IPS-15b (cell line): ENCODE measurements around the gene KCNG1.
A peak's percentile ranks its signal among the peaks of the same experiment; 100 is the strongest.

Experiments used
- H3K27me3 ChIP-seq: one replicate; pipeline ENCODE4 v1.6.1; 2013; ENCODE audit warnings: low read length; ENCODE audit not compliant: control insufficient read depth, insufficient read depth
- H3K36me3 ChIP-seq: one replicate; pipeline ENCODE4 v1.6.1; 2013; ENCODE audit warnings: low read length; ENCODE audit not compliant: control insufficient read depth, insufficient read depth
- H3K4me1 ChIP-seq: one replicate; pipeline ENCODE4 v1.6.1; 2013; ENCODE audit warnings: mild to moderate bottlenecking, low read length; ENCODE audit not compliant: control insufficient read depth, insufficient read depth
- H3K4me3 ChIP-seq: one replicate; pipeline ENCODE4 v1.5.1; 2013; ENCODE audit warnings: low read depth, low read length
- H3K9ac ChIP-seq: one replicate; pipeline ENCODE4 v1.6.1; 2013; ENCODE audit warnings: low read depth, mild to moderate bottlenecking, low read length
- H3K9me3 ChIP-seq: one replicate; pipeline ENCODE4 v1.6.1; 2013; ENCODE audit warnings: mild to moderate bottlenecking, low read length; ENCODE audit not compliant: control insufficient read depth, insufficient read depth

The KCNG1 gene

DNA sequence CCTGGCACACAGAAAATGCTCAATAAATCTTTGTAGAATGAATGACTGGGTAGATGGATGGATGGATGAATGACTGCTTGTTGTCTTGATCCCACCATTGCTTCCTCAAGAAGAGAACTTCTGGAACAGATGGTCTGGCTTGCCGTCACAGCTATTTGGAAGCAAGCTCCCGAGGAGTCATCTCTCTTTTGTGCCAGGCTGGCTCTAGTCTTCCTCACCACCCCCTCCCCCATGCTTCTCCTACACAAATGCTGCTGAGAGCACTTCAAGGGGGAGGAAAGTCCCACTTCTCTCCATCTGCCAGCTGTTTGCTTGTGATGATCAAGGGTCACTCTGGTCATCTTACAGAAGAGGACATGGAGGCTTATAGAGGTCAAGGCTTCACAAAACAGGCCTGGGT is 11.6 kb upstream of the KCNG1 start:
- Histone ChIP-seq H3K9ac (no peak overlapping the region), H3K27me3 (peaks cover 13% of the 10 kb centered on the region), H3K4me3 (no peak overlapping the region), H3K4me1 (no peaks in the 10 kb centered on the region), H3K36me3 (no peaks in the 10 kb centered on the region), H3K9me3 (no peaks in the 10 kb centered on the region)

GRCh38 chr20:51029963-51030920 is 7.3 kb upstream of the KCNG1 start:
- Histone ChIP-seq H3K4me3 (no peak overlapping the region), H3K4me1 (no peaks in the 10 kb centered on the region), H3K9ac (no peak overlapping the region), H3K27me3 (peaks cover 38% of the 10 kb centered on the region), H3K36me3 (no peaks in the 10 kb centered on the region), H3K9me3 (no peaks in the 10 kb centered on the region)

DNA sequence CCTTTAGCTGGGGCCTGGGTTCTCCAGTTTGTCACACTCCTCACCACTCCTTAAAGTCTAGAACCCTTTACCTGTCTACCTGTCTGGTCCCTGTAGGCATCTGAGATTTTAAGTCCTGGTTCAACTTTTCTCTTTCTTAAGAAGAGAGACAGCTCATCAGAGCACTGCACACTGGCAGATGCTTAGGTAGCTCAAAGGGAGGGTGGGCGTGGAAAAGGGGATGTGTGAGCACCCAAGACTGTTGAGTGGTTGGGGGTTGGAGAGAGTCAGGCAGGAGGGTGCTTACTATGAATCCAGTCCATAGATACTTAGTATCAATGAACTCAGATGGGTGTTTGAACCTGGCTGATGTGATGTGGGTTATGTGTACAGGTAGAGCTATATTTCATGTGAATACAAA is 6.6 kb upstream of the KCNG1 start:
- Histone ChIP-seq H3K4me1 (no peaks in the 10 kb centered on the region), H3K4me3 (no peak overlapping the region), H3K9me3 (no peaks in the 10 kb centered on the region), H3K27me3 (peaks cover 45% of the 10 kb centered on the region), H3K36me3 (no peaks in the 10 kb centered on the region), H3K9ac (no peak overlapping the region)

- Histone ChIP-seq H3K36me3 (no peaks in the 10 kb centered on the region), H3K27me3 (peaks cover 54% of the 10 kb centered on the region), H3K4me1 (no peaks in the 10 kb centered on the region), H3K9ac (no peak overlapping the region), H3K9me3 (no peaks in the 10 kb centered on the region), H3K4me3 (no peak overlapping the region)
Measured at GRCh38 chr20:51028616-51029212, 5.8 kb upstream of the KCNG1 start.

DNA sequence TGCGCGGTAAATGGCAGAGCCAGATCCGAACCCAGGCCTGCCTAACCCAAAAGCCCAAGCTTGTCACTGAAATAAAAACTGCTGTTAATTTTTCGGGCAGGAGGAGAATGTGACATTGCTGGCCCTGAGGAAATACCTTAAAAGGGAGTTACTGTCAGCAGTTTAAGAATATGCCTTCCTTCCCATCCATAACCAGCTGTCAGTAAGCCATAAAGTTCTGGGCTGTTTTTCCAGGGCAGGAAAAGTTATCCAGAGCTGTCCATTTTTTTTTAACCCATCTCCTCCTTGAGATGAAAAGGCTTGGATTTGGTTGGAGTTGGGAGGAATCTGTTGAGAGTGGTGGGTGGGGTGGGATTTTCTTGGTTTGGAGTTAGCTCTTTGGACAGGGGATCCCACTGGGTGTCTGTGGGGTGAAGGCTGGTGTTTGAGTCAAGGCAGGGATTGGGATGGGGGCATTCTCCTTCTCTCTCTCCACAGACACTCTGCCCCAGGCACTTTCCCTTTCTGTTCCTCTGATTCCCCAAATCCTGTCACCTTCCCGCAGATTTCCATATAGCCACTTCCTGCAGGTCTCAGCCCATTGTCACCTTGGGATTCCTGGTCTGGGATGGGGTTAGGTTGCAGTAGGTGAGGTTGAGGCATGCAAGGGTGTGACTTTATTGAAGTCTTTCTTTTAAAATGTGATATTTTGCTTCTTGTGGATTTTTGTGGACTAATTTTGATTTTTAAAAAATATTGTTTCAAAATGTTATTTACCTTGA is 4.3 kb upstream of the KCNG1 start:
- Histone ChIP-seq H3K4me3 (no peak overlapping the region), H3K27me3 (peaks cover 62% of the 10 kb centered on the region), H3K9ac (no peak overlapping the region), H3K9me3 (no peaks in the 10 kb centered on the region), H3K36me3 (no peaks in the 10 kb centered on the region), H3K4me1 (no peaks in the 10 kb centered on the region)

GRCh38 chr20:51026269-51026668 is 3.4 kb upstream of the KCNG1 start:
- Histone ChIP-seq H3K27me3 (peaks cover 72% of the 10 kb centered on the region), H3K4me1 (no peaks in the 10 kb centered on the region), H3K9me3 (no peaks in the 10 kb centered on the region), H3K9ac (no peak overlapping the region), H3K4me3 (no peak overlapping the region), H3K36me3 (no peaks in the 10 kb centered on the region)

GRCh38 chr20:51024761-51025160 is 1.9 kb upstream of the KCNG1 start:
- peaks cover 68% of the 10 kb centered on the region for H3K27me3 ChIP-seq
- peaks cover 13% of the 10 kb centered on the region for H3K4me1 ChIP-seq

DNA sequence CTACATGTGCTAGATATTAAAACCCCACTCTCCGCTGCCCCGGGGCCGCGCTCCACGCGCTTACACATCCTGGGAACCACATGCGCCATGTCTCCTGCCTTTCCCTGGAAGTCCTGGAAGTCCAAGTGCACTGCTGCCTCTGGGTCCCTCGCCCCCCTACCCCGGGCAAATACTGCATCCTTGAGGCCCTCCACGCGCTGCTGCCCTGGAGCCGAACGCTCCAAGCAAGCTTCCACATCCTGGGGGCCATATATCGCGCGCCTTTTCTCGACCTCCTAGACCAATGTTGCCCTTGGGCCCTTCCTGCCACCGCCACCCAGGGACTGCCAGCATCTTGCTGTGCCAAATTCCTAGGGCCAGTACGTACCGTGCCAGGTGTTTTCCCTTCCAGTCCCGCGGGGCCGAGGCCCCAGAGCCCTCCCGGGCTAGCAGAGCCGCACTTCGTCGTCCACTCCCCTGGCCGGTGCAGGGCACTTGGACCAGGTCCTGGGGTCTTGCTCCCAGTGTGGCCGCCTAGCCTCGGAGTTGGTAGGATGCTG is 779 bp upstream of the KCNG1 start:
- Histone ChIP-seq H3K4me3 (peak overlapping the region; percentile 58), H3K36me3 (no peaks in the 10 kb centered on the region), H3K27me3 (peaks cover 57% of the 10 kb centered on the region), H3K9me3 (no peaks in the 10 kb centered on the region), H3K9ac (no peak overlapping the region), H3K4me1 (peaks cover 13% of the 10 kb centered on the region)

More at GRCh38 chr20:51024761-51025160, 1.9 kb upstream of the KCNG1 start:
- Histone ChIP-seq H3K9ac (no peak overlapping the region), H3K4me3 (no peak overlapping the region), H3K9me3 (no peaks in the 10 kb centered on the region), H3K36me3 (no peaks in the 10 kb centered on the region)

- Histone ChIP-seq H3K9ac (peak overlapping the region; percentile 37), H3K27me3 (peaks cover 50% of the 10 kb centered on the region), H3K4me3 (peak overlapping the region; percentile 68)
Measured at GRCh38 chr20:51022227-51022802, 592 bp downstream of the KCNG1 start.

DNA sequence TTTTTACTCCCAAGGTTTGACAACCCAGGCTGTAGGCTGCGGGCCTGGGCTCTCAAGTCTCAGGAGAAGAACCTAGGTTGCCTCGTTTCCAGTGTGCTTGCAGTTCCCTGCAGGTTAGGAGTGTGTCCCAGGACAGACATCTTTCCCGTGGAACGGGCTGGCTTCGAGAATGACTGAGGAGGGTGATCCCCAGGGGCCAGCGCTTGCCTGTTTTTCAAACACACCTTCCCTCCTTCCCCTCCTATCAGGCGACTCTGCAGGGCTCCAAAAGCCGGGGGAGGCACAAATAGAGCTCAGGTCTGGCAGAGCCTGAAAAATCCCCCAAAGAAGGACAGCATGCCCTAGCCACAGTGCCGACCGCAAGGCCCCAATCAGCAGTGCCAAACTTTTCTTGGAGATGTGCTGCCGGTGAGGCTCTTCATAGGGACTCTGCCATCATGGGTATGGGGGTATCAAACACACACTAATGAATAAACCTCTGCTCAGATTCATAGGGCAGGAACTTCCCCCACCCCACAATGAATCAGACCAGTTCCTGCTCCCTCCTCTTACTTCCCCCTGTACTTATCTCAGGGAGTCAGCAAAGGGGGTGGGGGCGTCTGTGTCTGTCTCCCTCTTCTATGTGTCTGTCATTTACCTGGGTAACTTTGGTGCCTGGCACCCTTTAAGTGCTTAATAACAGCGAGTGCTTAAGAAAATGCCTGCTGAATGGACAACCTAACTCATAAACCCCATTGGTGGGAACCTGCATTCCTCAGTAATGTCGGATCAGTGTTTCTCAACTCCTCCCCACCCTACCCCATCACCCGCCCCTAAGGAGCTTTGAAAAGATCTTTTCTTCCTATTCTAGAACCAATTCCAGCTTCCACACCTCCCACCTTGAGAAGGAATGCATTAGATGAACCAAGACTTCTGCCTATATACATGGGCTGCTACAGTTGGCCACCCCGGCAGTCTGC is 1.6 kb downstream of the KCNG1 start:
- Histone ChIP-seq H3K36me3 (no peaks in the 10 kb centered on the region), H3K27me3 (peaks cover 44% of the 10 kb centered on the region), H3K4me3 (peak overlapping the region; percentile 68), H3K9ac (no peak overlapping the region), H3K9me3 (no peaks in the 10 kb centered on the region), H3K4me1 (peaks cover 13% of the 10 kb centered on the region)

More at GRCh38 chr20:51022227-51022802, 592 bp downstream of the KCNG1 start:
- peaks cover 13% of the 10 kb centered on the region for H3K4me1 ChIP-seq
- no peaks in the 10 kb centered on the region for H3K36me3 ChIP-seq
- H3K9me3 ChIP-seq, result no peaks in the 10 kb centered on the region
